ENCODE measurements around the gene UAP1. TPM values are rescaled to one million over a fixed set of nuclear protein-coding genes. Genes with fewer than 3 reads are reported as not detected.

Gene UAP1
- total RNA-seq, 1 experiment from 2014 or later = 26.9 TPM

DNA sequence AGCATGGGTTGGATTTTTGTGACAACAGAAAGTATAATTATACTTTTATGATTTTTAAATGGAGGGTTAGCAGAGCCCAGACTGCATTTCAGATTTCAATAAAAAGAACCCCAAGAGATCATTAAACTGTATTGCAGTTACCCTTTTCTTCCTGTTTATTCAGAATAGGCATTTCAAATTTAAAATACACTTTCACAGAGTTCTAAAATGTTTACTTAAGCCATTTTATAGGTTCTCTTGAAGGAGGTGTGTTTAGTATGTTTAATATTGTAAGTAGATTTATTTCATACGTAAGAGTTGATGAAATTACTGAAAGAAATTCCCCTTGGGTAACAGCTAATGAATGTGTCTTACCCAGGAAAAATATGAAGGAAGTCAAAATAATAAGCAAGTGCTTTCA, 17.4 kb downstream of the UAP1 start:
- Histone ChIP-seq H3K27me3 (ENCODE audit: insufficient read depth, low read length) (no peaks in the 10 kb centered on the region), H3K9ac (ENCODE audit: extremely low read depth, insufficient read length, low read length) (no peak overlapping the region), H2BK12ac (ENCODE audit: insufficient read length, low read depth, low read length) (no peak overlapping the region), H3K23me2 (ENCODE audit: insufficient read length, low read depth, low read length, poor library complexity, severe bottlenecking) (no peaks in the 10 kb centered on the region), H3K4ac (ENCODE audit: low read depth, low read length) (no peak overlapping the region), H3K4me1 (ENCODE audit: insufficient read depth, low read length) (no peaks in the 10 kb centered on the region), H4K5ac (ENCODE audit: insufficient read length, low read depth, low read length) (no peak overlapping the region), H3K14ac (ENCODE audit: insufficient read depth, low read length) (no peak overlapping the region), H2BK5ac (ENCODE audit: insufficient read length, low read length) (no peak overlapping the region), H4K20me1 (ENCODE audit: control insufficient read depth, insufficient read depth, insufficient read length) (no peaks in the 10 kb centered on the region), H3K23ac (ENCODE audit: insufficient read length, low read depth, low read length) (no peak overlapping the region), H3K18ac (ENCODE audit: insufficient read length, low read depth, low read length) (no peak overlapping the region), H3T11ph (ENCODE audit: low read length) (no peak overlapping the region), H3K4me2 (ENCODE audit: insufficient read depth, insufficient read length, low read length) (no peak overlapping the region), H2BK120ac (ENCODE audit: low read depth, low read length, poor library complexity, severe bottlenecking) (no peak overlapping the region), H3K79me2 (ENCODE audit: insufficient read depth, low read length) (no peaks in the 10 kb centered on the region), H2AK5ac (ENCODE audit: insufficient read length, low read length) (no peak overlapping the region), H3K79me1 (ENCODE audit: insufficient read depth, low read depth, low read length, poor library complexity, severe bottlenecking) (no peaks in the 10 kb centered on the region), H3K27ac (ENCODE audit: insufficient read length, low read depth, low read length) (no peak overlapping the region), H2BK20ac (ENCODE audit: low read depth, low read length, poor library complexity, severe bottlenecking) (no peak overlapping the region), H3K56ac (ENCODE audit: insufficient read length, low read depth, low read length) (no peak overlapping the region), H4K8ac (replicated peaks; ENCODE audit: insufficient read length, low read depth, low read length) (no peak overlapping the region), H2AFZ (ENCODE audit: low read length) (no peak overlapping the region), H2BK15ac (ENCODE audit: low read depth, low read length) (no peak overlapping the region), H4K91ac (ENCODE audit: insufficient read length, low read depth, low read length) (no peak overlapping the region), H3K9me3 (ENCODE audit: control insufficient read depth, low read depth, low read length) (no peaks in the 10 kb centered on the region)
- no peak for DNase-seq
- TF ChIP-seq, protein P1, sequence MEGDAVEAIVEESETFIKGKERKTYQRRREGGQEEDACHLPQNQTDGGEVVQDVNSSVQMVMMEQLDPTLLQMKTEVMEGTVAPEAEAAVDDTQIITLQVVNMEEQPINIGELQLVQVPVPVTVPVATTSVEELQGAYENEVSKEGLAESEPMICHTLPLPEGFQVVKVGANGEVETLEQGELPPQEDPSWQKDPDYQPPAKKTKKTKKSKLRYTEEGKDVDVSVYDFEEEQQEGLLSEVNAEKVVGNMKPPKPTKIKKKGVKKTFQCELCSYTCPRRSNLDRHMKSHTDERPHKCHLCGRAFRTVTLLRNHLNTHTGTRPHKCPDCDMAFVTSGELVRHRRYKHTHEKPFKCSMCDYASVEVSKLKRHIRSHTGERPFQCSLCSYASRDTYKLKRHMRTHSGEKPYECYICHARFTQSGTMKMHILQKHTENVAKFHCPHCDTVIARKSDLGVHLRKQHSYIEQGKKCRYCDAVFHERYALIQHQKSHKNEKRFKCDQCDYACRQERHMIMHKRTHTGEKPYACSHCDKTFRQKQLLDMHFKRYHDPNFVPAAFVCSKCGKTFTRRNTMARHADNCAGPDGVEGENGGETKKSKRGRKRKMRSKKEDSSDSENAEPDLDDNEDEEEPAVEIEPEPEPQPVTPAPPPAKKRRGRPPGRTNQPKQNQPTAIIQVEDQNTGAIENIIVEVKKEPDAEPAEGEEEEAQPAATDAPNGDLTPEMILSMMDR (conservative IDR thresholded peaks at IDR 0.05) = no peak
- Mint-ChIP-seq H3K4me3 (no peak overlapping the region), H3K4me1 (no peaks in the 10 kb centered on the region), H3K9me3 (no peaks in the 10 kb centered on the region), H3K27ac (no peak overlapping the region), H3K27me3 (ENCODE audit: low read depth) (no peaks in the 10 kb centered on the region), H3K36me3 (ENCODE audit: insufficient read depth in 1 of 3, low read depth in 3 of 3) (peaks cover 4 to 9% (median 5%) of the 10 kb centered on the region in 3 experiments; a peak in 6 of 7 replicates)
- 100% methylated on average over 1 of the region's 1 CpG for WGBS (ENCODE audit: extremely low coverage, insufficient read length, low lambda C conversion rate)

All from H9 (cell line).